Small intestine (tissue), 7 donors: Measurements from ENCODE around the gene KY. TPM values are rescaled to one million over a fixed set of nuclear protein-coding genes. Genes with fewer than 3 reads are reported as not detected.

Experiments
- DNase-seq, 2 donors: peaks; one replicate each; pipeline versions ENCODE4 v3.0.0 to v3.0.0-alpha.2; 2013
- FAIRE-seq: peaks from 2 replicates; lab custom pipeline; 2012; peaks lifted over from hg19 to GRCh38; lab: Jason Lieb, UNC
- H3K27ac ChIP-seq, 3 donors: one replicate each; pipeline ENCODE4 v1.5.1; 2013; ENCODE audit warnings: low read length in 2 of 3, mild to moderate bottlenecking in 2 of 3, control low read depth in 1 of 3, inconsistent platforms in 1 of 3, low read depth in 1 of 3, moderate library complexity in 1 of 3
- H3K27me3 ChIP-seq, 3 donors: one replicate each; pipeline ENCODE4 v1.6.1; 2013; ENCODE audit warnings: low read length in 3 of 3, inconsistent platforms in 1 of 3; ENCODE audit not compliant: control insufficient read depth in 3 of 3, insufficient read depth in 3 of 3
- H3K36me3 ChIP-seq, 3 donors: one replicate each; pipeline ENCODE4 v1.6.1; 2013; ENCODE audit warnings: low read length in 3 of 3, inconsistent platforms in 1 of 3, low read depth in 1 of 3, mild to moderate bottlenecking in 1 of 3, moderate library complexity in 1 of 3; ENCODE audit not compliant: control insufficient read depth in 3 of 3, insufficient read depth in 2 of 3
- H3K4me1 ChIP-seq, 3 donors: one replicate each; pipeline ENCODE4 v1.6.1; 2013; ENCODE audit warnings: low read length in 2 of 3, inconsistent platforms in 1 of 3, low read depth in 1 of 3, mild to moderate bottlenecking in 1 of 3, moderate library complexity in 1 of 3; ENCODE audit not compliant: control insufficient read depth in 3 of 3, insufficient read depth in 2 of 3
- H3K4me3 ChIP-seq, 3 donors: one replicate each; pipeline ENCODE4 v1.5.1; 2013; ENCODE audit warnings: low read length in 3 of 3, control low read depth in 1 of 3, inconsistent platforms in 1 of 3, low read depth in 1 of 3, mild to moderate bottlenecking in 1 of 3, moderate library complexity in 1 of 3
- H3K9me3 ChIP-seq, 2 donors: one replicate each; pipeline ENCODE4 v1.6.1; 2013; ENCODE audit warnings: low read depth in 1 of 2, low read length in 1 of 2; ENCODE audit not compliant: control insufficient read depth in 2 of 2, insufficient read depth in 1 of 2
- WGBS, 3 donors: extraction: QIAGEN DNeasy Blood & Tissue Kit; methylation state at CpG; one replicate each; pipeline ENCODE4 v1.1.7; 2013; 5-methylcytosine and 5-hydroxymethylcytosine counted together
- polyA plus RNA-seq, 4 donors: library from polyadenylated mRNA; stranded (reverse) in 3 of 4; unstranded in 1 of 4; fragments of 200-250 nt in 3 of 4; fragments of 120-200 nt in 1 of 4; gene quantifications; one replicate each; pipeline versions ENCODE4 v1.2.1 to v1.2.3, GENCODE V29; 2013
- donor health status: healthy with polysubstance abuse.
- donor health status: control.
- donor health status: control.
- donor health status: Bipolar disorder and iron deficiency.
- donor health status: healthy.

The KY gene
- polyA plus RNA-seq, 4 donors: 0.48 to 0.55 TPM; not detected in 2

- H3K27me3 ChIP-seq: no peaks in the 10 kb centered on the region
- H3K4me1 ChIP-seq: no peaks in the 10 kb centered on the region
- H3K4me3 ChIP-seq: no peak overlapping the region
- H3K36me3 ChIP-seq: no peaks in the 10 kb centered on the region
- DNase-seq (no peak), FAIRE-seq (no peak)
- WGBS, 3 donors: 80 to 88% (median 85%) methylated on average over 7 of the region's 7 CpGs
- no peaks in the 10 kb centered on the region for H3K9me3 ChIP-seq
- H3K27ac ChIP-seq: no peak overlapping the region
Observed at GRCh38 chr3:134666052-134666451, 15.2 kb upstream of the KY start.

GRCh38 chr3:134665243-134665642 is 14.4 kb upstream of the KY start:
- WGBS, 3 donors: 64 to 83% (median 74%) methylated on average over 6 of the region's 6 CpGs
- FAIRE-seq: no peak
- no peak for DNase-seq
- H3K9me3 ChIP-seq: no peaks in the 10 kb centered on the region
- no peaks in the 10 kb centered on the region for H3K27me3 ChIP-seq
- H3K36me3 ChIP-seq: no peaks in the 10 kb centered on the region
- no peak overlapping the region for H3K27ac ChIP-seq
- no peak overlapping the region for H3K4me3 ChIP-seq
- H3K4me1 ChIP-seq: no peaks in the 10 kb centered on the region

GRCh38 chr3:134663721-134664456 is 13.1 kb upstream of the KY start:
- H3K4me3 ChIP-seq: no peak overlapping the region
- WGBS, 3 donors: 78 to 80% (median 80%) methylated on average over 6 to 7 of the region's 7 CpGs
- H3K4me1 ChIP-seq: no peaks in the 10 kb centered on the region
- FAIRE-seq (no peak), DNase-seq (no peak)
- no peaks in the 10 kb centered on the region for H3K27me3 ChIP-seq
- no peak overlapping the region for H3K27ac ChIP-seq
- no peaks in the 10 kb centered on the region for H3K36me3 ChIP-seq
- no peaks in the 10 kb centered on the region for H3K9me3 ChIP-seq

GRCh38 chr3:134660046-134660441 is 9.2 kb upstream of the KY start:
- FAIRE-seq: no peak
- Histone ChIP-seq H3K36me3 (no peaks in the 10 kb centered on the region), H3K27ac (no peak overlapping the region), H3K27me3 (no peaks in the 10 kb centered on the region), H3K9me3 (no peaks in the 10 kb centered on the region), H3K4me1 (no peaks in the 10 kb centered on the region), H3K4me3 (no peak overlapping the region)
- no peak for DNase-seq
- 93% methylated on average over 5 of the region's 5 CpGs for WGBS, 3 donors

GRCh38 chr3:134659391-134660045 is 8.7 kb upstream of the KY start:
- 78 to 89% (median 82%) methylated on average over 15 of the region's 15 CpGs for WGBS, 3 donors
- FAIRE-seq: no peak
- Histone ChIP-seq H3K27me3 (peaks cover 0 to 1% (median 0%) of the 10 kb centered on the region in 3 donors), H3K27ac (no peak overlapping the region), H3K36me3 (no peaks in the 10 kb centered on the region), H3K9me3 (no peaks in the 10 kb centered on the region), H3K4me1 (no peaks in the 10 kb centered on the region), H3K4me3 (no peak overlapping the region)
- DNase-seq: no peak

GRCh38 chr3:134658555-134658954 is 7.7 kb upstream of the KY start:
- no peaks in the 10 kb centered on the region for H3K4me1 ChIP-seq
- peaks cover 0 to 3% (median 0%) of the 10 kb centered on the region in 3 donors for H3K27me3 ChIP-seq
- FAIRE-seq: no peak
- WGBS, 3 donors: 69 to 86% (median 85%) methylated on average over 5 of the region's 5 CpGs
- no peak overlapping the region for H3K27ac ChIP-seq
- no peak for DNase-seq
- no peaks in the 10 kb centered on the region for H3K36me3 ChIP-seq
- no peaks in the 10 kb centered on the region for H3K9me3 ChIP-seq
- no peak overlapping the region for H3K4me3 ChIP-seq

- Histone ChIP-seq H3K4me3 (no peak overlapping the region), H3K9me3 (no peaks in the 10 kb centered on the region), H3K27me3 (peaks cover 0 to 3% (median 1%) of the 10 kb centered on the region in 3 donors), H3K36me3 (no peaks in the 10 kb centered on the region), H3K4me1 (peaks cover 0 to 6% (median 0%) of the 10 kb centered on the region in 3 donors), H3K27ac (no peak overlapping the region)
- FAIRE-seq: no peak
- DNase-seq: no peak
- WGBS, 3 donors: 72 to 77% (median 76%) methylated on average over 7 of the region's 7 CpGs
Observed at GRCh38 chr3:134656211-134656800, 5.5 kb upstream of the KY start.

- H3K4me1 ChIP-seq: peaks cover 0 to 8% (median 0%) of the 10 kb centered on the region in 3 donors
- H3K9me3 ChIP-seq: no peaks in the 10 kb centered on the region
- no peaks in the 10 kb centered on the region for H3K36me3 ChIP-seq
- no peak overlapping the region for H3K27ac ChIP-seq
- FAIRE-seq (no peak), DNase-seq (no peak)
- peaks cover 0 to 5% (median 3%) of the 10 kb centered on the region in 3 donors for H3K27me3 ChIP-seq
- WGBS, 3 donors: 78 to 87% (median 85%) methylated on average over 4 of the region's 4 CpGs
- H3K4me3 ChIP-seq: no peak overlapping the region
Observed at GRCh38 chr3:134655706-134656105, 4.9 kb upstream of the KY start.
